Measurements from ENCODE around the gene NEBL.
"Not testable (repeated sequence)": the region's sequence is repeated elsewhere in the genome, so short reads cannot be mapped to it uniquely, and the experiment has no call there.

NEBL gene, protein sequence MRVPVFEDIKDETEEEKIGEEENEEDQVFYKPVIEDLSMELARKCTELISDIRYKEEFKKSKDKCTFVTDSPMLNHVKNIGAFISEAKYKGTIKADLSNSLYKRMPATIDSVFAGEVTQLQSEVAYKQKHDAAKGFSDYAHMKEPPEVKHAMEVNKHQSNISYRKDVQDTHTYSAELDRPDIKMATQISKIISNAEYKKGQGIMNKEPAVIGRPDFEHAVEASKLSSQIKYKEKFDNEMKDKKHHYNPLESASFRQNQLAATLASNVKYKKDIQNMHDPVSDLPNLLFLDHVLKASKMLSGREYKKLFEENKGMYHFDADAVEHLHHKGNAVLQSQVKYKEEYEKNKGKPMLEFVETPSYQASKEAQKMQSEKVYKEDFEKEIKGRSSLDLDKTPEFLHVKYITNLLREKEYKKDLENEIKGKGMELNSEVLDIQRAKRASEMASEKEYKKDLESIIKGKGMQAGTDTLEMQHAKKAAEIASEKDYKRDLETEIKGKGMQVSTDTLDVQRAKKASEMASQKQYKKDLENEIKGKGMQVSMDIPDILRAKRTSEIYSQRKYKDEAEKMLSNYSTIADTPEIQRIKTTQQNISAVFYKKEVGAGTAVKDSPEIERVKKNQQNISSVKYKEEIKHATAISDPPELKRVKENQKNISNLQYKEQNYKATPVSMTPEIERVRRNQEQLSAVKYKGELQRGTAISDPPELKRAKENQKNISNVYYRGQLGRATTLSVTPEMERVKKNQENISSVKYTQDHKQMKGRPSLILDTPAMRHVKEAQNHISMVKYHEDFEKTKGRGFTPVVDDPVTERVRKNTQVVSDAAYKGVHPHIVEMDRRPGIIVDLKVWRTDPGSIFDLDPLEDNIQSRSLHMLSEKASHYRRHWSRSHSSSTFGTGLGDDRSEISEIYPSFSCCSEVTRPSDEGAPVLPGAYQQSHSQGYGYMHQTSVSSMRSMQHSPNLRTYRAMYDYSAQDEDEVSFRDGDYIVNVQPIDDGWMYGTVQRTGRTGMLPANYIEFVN

DNA sequence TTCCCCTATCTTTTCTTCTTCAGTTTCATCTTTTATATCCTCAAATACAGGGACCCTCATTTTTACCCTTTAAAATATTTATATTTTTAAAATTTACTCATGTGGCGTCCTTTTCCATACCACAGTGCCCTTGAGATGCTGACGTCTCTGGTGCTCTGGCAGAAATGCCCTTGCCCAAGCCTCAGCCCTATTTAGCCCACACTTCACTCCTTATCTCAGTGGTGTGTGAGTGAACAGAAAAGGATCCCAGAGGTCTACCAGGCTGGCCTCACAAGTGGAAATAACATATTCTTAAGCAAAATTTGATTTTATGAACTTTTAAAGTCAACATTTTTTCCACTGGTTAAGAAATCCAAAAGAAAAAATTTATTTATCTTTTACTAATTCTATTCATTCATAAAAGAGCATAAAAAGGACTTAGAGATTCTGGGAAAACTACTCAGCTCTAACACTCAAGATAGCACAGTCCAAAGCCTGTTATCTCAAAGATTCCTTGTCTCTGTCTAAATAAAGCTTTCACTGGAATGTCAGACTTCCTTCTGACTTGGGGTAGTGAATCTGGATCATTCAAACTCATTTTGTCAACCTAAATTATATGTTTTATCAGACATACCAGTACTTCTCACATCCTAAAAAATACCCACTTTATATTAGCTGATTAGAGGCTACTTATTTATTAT lies at the start of gene NEBL:
Gene NEBL (minus strand): TSS at position 166 of the 680 bp plus-strand sequence. CDS start 106 bp downstream, at position 60.
- no peak for DNase-seq

GRCh38 chr10:20945546-20946332 lies 48.6 kb upstream of the NEBL start:
- DNase-seq = no peak

- no peak for DNase-seq
Measured at GRCh38 chr10:20944789-20945502, 47.8 kb upstream of the NEBL start.

DNA sequence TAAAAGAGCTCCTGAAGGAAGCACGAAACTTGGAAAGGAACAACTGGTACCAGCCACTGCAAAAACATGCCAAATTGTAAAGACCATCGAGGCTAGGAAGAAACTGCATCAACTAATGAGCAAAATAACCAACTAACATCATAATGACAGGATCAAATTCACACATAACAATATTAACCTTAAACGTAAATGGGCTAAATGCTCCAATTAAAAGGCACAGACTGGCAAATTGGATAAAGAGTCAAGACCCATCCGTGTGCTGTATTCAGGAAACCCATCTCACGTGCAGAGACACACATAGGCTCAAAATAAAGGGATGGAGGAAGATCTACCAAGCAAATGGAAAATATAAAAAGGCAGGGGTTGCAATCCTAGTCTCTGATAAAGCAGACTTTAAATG lies 42.3 kb upstream of the NEBL start:
- not testable (repeated sequence) for DNase-seq

GRCh38 chr10:20936396-20936795 lies 39.3 kb upstream of the NEBL start:
- DNase-seq = no peak

GRCh38 chr10:20935931-20936330 lies 38.8 kb upstream of the NEBL start:
- no peak for DNase-seq

DNA sequence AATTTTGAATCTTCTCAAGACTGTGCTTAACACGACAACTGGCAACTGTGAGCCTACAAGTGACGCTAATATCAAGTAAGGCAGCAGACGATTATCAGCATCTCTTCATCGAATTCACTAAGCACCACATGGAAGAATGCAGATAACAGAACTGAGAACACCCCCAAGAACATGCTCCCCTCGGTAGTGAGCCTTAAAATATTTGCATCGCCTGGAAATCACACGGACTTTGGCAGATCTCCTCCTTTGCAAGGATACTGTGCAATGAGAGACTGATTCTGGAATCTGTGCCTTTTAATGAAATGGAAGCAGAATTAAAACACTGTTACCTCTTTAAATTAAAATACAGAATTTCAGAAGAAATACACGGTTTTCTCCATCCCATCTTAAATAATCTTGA lies 38.2 kb upstream of the NEBL start:
- no peak for DNase-seq

DNA sequence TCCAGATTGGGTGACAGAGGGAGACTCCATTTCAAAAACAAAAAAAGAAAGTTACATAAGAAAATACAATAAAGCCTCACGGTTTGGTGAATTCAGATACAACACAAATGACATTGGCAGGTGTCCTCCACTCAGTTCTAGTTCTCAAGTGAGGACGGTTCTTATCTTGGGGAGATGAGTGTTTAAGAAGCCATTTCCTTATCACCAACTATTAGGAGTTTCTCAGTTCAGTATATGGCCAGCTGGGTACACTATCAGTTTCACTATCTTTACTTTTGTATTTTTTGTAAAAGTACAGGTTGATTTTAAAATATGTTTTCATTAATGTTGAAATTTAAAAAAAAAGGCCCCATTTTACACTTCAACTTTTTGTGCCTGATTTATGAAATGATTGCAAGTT lies 36.6 kb upstream of the NEBL start:
- no peak for DNase-seq

DNA sequence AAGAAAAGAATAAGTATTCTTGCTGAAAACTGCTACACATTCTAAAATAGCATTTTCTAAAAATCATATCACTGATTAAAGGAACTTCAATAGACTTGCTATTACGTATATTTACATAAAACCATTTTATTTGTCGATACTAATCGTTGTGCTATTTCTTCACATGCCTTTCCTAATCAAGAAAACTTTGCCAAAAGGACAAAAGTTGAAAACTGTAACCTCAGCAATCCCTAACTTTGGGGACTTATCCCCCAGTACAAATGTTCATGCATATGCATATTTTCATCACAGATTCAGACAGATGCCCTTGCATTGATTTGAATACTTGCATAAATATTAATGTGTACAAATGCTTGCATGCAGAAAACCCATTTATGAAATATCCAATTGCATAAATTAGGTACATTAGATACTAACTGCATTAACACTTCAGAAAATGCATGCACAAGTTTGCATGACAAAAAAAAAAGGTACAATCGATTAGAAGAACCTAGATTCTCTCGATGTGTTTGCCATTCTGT lies 35.6 kb upstream of the NEBL start:
- DNase-seq = no peak

GRCh38 chr10:20931156-20931795 lies 34.2 kb upstream of the NEBL start:
- DNase-seq = no peak

GRCh38 chr10:20927456-20927855 lies 30.3 kb upstream of the NEBL start:
- no peak for DNase-seq

- no peak for DNase-seq
Measured at GRCh38 chr10:20922451-20922850, 25.3 kb upstream of the NEBL start.

GRCh38 chr10:20922033-20922432 lies 24.9 kb upstream of the NEBL start:
- DNase-seq = no peak

- DNase-seq = no peak
Measured at GRCh38 chr10:20920061-20920460, 22.9 kb upstream of the NEBL start.

- no peak for DNase-seq
Measured at GRCh38 chr10:20919481-20919880, 22.4 kb upstream of the NEBL start.

- DNase-seq = no peak
Measured at GRCh38 chr10:20916976-20917375, 19.9 kb upstream of the NEBL start.

GRCh38 chr10:20912969-20913368 lies 15.9 kb upstream of the NEBL start:
- no peak for DNase-seq

- no peak for DNase-seq
Measured at GRCh38 chr10:20911626-20912025, 14.5 kb upstream of the NEBL start.

- DNase-seq = no peak
Measured at GRCh38 chr10:20909801-20910200, 12.7 kb upstream of the NEBL start.

GRCh38 chr10:20908391-20908790 lies 11.3 kb upstream of the NEBL start:
- DNase-seq = no peak
